ENCODE results near the gene KRTAP4-5.
"Not testable (repeated sequence)": the region's sequence is repeated elsewhere in the genome, so short reads cannot be mapped to it uniquely, and the experiment has no call there.

Gene KRTAP4-5

DNA sequence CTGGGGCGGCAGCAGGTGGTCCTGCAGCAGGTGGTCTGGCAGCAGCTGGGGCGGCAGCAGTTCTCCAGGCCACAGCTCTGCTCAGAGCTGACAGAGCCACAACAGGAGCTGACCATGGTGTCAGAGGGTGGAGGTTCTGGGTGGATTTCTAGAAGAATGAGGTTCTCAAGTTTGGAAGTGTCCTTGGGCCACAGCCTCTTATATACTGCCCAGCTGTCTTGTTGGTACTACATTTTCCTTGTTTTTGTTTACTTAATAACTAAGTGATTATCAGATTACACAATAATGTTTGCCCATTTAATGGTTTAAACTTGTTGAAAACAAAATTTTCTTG, at the start of gene KRTAP4-5:
Gene KRTAP4-5 (minus strand): TSS at position 174 of the 334 bp plus-strand sequence. CDS start 58 bp downstream, at position 116.
- DNase-seq (ENCODE audit: low read depth), result no peak

DNA sequence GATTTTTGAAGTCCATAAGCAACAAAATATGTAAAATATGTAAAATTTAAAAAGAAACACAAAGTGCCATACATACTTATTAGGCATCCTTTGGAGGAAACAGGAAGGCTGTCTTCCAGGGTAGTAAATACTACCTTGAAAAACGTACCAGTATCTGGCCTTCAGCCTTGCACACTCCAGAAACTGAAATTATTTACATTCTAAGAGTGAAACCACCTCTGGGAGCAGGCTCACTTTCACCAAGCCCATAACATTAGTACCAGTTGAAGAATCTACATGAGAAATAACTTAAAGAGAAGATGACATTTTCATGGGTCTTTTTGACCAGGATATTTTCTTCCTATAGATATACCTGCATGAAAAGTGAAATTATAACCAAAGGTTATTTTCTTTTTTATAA, 46.4 kb upstream of the KRTAP4-5 start:
- DNase-seq (ENCODE audit: low read depth), result no peak

DNA sequence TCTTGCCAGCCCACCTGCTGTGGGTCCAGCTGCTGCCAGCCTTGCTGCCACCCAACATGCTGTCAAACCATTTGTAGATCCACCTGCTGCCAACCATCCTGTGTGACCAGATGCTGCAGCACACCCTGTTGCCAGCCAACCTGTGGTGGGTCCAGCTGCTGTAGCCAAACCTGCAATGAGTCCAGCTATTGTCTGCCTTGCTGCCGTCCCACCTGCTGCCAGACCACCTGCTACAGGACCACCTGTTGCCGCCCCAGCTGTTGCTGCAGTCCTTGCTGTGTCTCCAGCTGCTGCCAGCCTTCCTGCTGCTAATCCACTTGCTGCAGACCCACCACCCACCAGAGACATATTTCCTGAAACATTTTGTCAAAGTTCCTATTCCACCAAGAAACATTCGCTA, 40.7 kb upstream of the KRTAP4-5 start:
- no peak for DNase-seq (ENCODE audit: low read depth)

DNA sequence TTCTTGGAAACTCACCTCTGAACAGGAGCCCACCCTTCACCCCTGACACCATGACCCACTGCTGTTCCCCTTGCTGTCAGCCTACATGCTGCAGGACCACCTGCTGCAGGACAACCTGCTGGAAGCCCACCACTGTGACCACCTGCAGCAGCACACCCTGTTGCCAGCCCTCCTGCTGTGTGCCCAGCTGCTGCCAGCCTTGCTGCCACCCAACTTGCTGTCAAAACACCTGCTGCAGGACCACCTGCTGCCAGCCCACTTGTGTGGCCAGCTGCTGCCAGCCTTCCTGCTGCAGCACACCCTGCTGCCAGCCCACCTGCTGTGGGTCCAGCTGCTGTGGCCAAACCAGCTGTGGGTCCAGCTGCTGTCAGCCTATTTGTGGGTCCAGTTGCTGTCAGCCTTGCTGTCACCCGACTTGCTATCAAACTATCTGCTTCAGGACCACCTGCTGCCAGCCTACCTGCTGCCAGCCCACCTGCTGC, 40.3 kb upstream of the KRTAP4-5 start, which contains the start of gene KRTAP9-1:
Gene KRTAP9-1 (plus strand): TSS at position 51 of the 482 bp plus-strand sequence. CDS start 0 bp downstream, at position 51.
- not testable (repeated sequence) for DNase-seq (ENCODE audit: low read depth)

DNA sequence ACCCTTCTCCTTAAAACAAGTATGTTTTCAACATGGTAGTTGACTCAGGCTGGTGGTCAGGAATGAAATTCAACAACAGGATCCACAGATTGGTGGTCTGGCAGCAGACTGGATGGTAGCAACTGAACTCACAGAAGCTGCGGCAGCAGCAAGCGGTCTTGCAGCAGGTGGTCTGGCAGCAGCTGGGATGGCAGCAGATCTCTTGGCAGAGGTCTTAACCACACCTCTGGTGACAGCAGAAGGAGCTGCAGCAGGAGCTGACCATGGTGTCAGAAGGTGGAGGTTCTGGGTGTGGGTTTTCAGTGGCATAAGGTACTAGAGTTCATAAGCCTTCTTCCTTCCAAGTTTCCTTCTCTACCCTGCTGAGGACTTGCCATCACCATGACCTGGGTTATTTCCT, 37.2 kb upstream of the KRTAP4-5 start:
- DNase-seq (ENCODE audit: low read depth), result no peak

DNA sequence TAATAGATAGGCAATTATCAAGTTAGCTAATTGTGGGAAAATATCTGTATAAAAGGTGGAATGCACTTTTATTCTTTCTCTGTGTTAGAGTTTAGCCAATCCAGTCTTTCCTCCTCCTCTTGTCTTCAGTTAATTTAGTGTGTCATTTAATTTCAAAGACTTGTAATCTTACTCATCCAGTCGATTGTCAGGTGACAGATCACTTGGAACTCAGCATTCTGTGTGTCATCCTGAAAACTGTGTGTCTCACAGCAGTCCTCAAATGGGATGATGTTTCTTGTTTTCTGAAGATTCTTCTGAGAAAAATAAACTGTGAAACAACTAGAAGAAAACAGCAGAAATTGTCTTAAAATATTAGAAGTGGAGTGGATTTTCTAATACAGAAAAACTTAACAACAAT, 35.4 kb upstream of the KRTAP4-5 start:
- DNase-seq (ENCODE audit: low read depth), result no peak

DNA sequence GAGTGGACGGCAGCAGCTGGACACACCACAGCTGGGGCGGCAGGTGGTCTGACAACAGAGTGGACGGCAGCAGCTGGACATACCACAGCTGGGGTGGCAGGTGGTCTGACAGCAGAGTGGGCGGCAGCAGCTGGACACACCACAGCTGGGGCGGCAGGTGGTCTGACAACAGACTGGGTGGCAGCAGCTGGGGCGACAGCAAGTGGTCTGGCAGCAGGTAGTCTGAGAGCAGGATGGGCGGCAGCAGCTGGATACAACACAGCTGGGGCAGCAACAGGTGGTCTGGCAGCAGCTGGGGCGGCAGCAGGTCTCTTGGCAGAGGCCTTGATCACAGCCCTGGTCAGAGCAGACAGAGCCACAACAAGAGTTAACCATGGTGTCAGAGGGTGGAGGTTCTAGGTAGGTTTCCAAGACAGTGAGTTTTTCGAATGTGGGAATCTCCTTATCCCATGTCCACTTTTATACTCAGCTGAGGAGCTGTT, 34.9 kb upstream of the KRTAP4-5 start, which contains the start of gene KRTAP4-1:
Gene KRTAP4-1 (minus strand): TSS at position 432 of the 482 bp plus-strand sequence. CDS start 57 bp downstream, at position 375.
- DNase-seq (ENCODE audit: low read depth), result no peak

DNA sequence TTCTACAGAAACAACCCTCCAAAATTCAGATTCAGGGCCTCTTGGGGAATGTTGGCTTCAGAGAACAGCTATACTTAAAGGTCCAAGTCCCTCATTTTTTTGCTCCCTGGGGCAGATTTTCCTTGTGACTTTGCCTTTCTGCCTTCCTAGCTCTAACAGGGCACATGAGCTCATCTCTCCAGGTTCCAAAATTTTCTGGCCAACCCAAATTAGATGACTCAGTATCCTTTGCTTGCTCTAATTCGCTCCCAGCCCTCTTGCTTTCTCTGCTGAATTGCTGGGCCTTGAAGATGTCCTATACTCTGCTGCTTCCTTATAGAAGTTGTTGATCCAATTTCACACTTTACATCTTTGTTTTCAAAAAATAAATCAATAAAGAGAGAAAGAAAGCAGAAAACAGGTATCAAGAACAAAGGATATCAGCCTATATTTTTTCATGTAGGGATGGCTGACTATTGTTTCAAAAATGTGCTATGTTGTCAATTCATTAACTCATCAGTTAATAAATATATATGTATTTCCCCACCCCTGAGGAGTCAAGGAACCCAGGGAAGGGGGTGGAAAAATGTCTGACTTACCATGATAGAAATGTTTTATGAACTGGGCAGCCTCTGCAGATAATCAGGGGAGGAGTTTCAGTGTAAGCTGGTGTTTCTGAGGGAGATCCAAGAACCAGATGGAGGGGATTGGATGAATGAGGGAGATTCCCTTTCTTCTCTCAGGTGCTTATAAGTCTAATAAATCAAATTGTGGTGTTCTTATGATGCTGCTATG, 29.4 kb upstream of the KRTAP4-5 start:
- no peak for DNase-seq (ENCODE audit: low read depth)

DNA sequence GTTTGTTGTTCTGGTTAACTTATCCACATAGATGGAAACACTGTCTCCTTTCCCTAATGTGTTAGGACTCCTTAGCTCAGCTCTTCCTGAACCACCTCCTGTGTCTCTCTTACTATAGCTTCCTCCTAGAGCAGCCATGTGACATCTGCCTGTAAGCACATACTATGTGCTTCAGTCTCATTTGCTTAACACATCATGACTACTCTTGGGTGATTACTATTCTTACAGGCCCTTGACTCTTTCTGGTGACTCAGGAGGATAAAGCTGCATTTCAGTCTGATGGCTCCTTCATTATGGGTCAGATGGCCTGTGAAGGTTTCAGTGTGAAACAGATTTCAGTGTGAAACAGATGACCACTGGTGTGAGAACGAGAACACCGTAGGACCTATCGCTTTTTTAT, 28.7 kb upstream of the KRTAP4-5 start:
- DNase-seq (ENCODE audit: low read depth), result no peak

DNA sequence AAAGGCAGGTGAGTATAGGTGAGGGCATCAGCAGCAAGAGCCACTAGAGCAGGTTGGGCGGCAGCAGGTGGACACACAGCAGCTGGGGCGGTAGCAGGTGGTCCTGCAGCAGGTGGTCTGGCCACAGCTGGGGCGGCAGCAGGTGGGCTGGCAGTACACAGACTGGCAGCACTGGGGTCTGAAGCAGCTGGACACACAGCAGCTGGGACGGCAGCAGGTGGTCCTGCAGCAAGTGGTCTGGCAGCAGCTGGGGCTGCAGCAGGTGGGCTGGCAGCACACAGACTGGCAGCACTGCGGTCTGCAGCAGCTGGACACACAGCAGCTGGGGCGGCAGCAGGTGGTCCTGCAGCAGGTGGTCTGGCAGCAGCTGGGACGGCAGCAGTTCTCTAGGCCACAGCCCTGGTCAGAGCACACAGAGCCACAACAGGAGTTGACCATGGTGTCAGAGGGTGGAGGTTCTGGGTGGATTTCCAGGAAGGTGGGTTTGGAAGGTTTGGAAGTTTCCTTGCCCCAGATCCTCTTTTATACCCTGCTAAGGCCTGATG, 28.2 kb upstream of the KRTAP4-5 start, which contains the start of gene KRTAP4-2:
Gene KRTAP4-2 (minus strand): TSS at position 495 of the 545 bp plus-strand sequence. CDS start 57 bp downstream, at position 438.
- DNase-seq (ENCODE audit: low read depth), result no peak

DNA sequence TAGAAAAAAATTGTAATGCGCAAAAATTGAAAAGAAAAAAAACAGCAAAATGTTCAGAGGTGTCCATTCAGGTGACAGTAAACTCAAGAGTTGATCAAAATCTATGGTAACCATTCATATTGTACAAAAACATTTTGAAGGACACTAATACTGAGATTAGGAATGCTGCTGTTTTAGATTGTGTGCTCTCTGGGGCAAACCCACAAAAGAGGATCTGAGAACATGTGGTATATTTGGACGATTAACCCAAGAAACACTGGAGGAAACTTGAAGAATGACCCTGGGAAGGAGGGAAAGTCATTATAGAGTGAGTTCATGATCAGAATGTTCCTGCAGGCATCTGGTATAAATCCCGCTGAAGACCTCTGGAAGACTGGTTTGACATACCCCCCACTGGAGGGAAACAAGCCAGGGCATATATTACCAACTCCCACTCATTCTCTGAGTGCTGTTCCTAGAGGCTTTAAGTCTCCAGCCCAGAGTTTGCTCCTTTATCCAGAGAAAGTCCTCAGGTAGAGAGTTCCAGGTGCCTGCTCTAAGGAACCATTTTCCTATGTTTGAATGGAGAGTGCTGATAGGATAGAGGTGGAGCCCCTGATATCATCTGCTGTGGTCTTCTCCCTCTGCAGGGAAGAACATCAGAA, 27.2 kb upstream of the KRTAP4-5 start:
- DNase-seq (ENCODE audit: low read depth), result no peak

DNA sequence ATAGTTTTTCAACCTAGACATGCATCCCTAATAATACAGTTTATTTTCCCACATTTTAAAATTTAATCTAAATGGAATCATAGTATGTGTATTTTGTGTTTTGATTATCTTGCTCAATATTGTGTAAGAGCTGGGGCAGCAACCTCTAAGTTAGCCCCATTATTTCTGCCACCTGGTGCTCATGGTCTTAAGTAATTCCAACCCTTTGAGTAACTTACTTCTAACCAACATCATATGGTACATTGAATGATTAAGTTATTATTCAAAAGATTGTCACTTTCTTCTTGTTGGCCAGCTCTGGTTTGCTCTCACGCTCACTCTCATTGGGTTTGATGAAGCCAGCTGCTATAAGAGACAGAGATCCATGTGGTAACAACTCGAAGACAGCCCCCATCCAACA, 22.3 kb upstream of the KRTAP4-5 start:
- no peak for DNase-seq (ENCODE audit: low read depth)

DNA sequence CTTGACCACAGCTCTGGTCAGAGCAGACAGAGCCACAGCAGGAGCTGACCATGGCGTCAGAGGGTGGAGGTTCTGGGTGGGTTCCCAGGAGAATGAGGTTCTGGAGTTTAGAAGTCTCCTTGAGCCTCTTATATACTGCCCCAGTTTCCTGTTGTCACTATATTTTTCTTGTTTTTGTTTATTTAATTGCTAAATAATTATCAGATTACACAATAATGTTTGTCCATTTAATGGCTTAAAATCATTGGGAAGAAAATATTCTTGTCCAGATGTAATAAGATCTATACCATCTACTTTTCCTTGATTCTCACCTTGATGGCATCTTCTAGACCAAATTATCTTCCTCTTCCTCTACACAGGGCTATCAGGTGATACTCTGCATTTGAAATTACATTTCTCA, 18.5 kb upstream of the KRTAP4-5 start, which contains the start of gene KRTAP4-3:
Gene KRTAP4-3 (minus strand): TSS at position 101 of the 400 bp plus-strand sequence. CDS start 49 bp downstream, at position 52.
- no peak for DNase-seq (ENCODE audit: low read depth)

DNA sequence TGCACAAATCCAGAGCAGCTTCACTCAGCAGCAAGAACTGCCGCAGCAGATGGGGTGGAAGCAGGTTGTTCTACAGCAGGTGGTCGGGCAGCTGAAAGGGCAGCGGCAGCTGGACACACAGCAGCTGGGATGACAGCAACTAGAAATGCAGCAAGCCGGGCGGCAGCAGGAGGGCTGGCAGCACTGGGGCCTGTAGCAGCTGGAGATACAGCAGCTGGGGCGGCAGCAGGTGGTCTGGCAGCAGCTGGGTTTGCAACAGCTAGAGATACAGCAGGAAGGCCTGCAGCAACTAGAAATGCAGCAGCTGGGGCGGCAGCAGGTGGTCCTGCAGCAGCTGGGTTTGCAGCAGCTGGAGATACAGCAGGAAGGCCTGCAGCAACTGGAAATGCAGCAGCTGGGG, 17.9 kb upstream of the KRTAP4-5 start:
- no peak for DNase-seq (ENCODE audit: low read depth)

DNA sequence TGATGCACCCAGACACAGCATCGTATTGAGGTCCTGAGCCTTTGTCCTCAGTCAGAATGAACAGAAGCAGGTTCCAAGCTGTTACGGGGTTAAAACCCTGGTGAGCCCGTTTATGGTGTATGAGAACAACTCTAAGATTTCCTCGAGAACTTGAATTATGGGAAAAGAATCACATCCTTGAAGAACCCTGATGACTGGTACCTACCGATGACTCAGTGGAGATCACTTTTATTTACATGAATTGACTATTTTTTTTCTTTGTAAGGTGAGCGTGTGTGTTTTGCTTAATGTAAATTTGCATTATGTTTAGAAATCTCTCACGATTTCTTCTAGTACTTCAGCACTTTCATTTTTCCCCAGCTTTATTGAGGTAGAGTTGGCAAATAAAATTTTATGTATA, 14.2 kb upstream of the KRTAP4-5 start:
- no peak for DNase-seq (ENCODE audit: low read depth)

DNA sequence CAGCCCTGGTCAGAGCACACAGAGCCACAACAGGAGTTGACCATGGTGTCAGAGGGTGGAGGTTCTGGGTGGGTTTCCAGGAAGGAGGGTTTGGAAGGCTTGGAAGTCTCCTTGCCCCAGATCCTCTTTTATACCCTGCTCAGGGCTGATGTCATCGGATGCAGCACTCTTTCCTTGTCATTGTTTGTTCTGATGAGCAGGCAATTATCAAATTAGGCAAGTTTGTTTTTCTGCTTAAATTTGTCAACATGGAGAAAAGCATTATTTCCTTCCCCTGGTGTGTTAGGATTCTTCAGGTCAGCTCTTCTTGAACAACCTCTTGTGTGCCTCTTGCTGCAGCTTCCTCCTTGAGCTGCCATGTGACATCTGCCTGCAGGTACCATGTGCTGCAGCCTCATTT, 11.0 kb upstream of the KRTAP4-5 start, which contains the start of gene KRTAP4-4:
Gene KRTAP4-4 (minus strand): TSS at position 101 of the 400 bp plus-strand sequence. CDS start 57 bp downstream, at position 44.
- no peak for DNase-seq (ENCODE audit: low read depth)

DNA sequence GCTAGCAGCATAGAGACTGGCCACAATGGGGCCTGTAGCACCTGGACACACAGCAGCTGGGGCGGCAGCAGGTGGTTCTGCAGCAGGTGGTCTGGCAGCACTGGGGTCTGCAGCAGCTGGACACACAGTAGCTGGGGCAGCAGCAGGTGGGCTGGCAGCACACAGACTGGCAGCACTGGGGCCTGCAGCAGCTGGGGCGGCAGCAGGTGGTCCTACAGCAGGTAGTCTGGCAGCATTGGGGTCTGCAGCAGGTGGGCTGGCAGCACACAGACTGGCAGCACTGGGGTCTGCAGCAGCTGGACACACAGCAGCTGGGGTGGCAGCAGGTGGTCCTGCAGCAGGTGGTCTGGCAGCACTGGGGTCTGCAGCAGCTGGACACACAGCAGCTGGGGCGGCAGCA, 10.6 kb upstream of the KRTAP4-5 start:
- DNase-seq (ENCODE audit: low read depth), result not testable (repeated sequence)

DNA sequence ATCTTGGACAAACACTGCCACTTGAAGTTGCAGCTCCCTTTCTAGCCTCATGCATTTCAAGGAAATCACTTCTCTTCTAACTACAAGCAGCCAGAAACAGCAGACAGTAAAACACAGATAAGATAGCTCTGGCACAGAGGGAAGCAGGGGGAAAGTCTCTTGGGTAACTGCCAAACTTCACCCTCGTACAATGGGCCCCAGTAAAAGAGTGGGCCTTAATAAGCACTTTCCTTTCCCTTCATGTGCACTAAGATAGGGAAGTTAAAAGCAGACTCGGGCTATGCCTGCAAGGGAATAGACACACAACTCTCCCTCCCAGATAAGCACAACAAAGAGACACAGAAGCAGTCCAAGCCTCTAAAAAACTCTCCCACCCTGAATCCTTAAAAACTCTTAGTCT, 4.2 kb upstream of the KRTAP4-5 start:
- DNase-seq (ENCODE audit: low read depth), result peak; percentile 30

DNA sequence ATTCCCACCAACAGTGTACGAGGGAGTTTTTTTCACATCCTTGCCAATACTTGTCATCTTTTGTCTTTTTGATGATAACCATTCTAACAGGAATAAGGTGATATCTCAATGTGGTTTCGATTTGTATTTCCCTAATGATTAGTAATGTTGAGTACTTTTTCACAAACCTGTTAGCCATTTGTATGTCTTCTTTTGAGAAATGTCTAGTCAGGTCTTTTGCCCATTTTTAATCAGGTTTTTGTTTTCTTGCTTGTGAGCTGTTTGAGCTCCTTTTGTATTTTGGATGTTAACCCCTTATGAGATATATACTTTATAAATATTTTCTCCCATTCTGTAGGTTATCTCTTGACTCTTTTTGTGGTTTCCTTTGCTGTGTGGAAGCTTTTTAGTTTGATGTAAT, 1.9 kb upstream of the KRTAP4-5 start:
- no peak for DNase-seq (ENCODE audit: low read depth)

DNA sequence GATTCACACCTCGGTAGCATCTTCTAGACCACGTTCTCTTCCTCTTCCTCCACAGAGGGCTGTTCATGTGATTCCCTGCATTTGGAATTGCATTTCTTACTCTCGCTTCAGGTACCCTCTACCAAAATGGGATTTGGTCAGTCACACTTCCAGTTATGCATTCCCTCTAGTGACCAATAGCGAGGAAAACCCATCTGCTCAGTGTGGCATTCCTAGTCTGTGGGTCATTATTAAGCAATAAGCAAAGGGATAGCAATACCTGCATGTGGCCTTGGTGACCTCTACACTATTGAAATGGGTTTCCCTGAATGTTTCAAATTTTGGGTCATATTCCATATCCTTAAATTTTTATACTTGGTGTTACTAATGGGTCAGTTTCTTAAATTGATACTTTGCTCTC, 401 bp upstream of the KRTAP4-5 start:
- no peak for DNase-seq (ENCODE audit: low read depth)

DNA sequence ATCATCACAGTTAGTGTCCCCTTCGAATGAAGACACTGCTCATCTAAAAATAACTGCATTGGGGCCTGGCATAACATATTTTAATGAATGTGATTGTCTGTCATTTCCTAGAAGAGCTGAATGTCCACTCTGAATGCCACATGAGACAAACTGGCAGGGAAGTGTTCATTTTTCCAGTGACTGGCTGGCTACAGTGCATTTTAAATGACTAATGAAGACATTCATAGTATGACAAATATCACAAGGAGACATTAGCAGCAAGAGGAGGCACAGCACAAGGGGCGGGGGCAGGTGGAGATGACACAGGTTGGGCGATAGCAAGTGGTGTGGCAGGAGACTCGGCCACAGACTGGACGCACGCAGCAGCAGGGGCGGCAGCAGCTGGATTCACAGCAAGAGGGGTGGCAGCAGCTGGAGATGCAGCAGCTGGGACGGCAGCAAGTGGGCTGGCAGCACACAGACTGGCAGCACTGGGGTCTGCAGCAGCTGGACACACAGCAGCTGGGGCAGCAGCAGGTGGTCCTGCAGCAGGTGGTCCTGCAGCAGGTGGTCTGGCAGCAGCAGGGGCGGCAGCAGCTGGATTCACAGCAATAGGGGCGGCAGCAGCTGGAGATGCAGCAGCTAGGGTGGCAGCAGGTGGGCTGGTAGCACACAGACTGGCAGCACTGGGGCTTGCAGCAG, 514 bp downstream of the KRTAP4-5 start:
- DNase-seq (ENCODE audit: low read depth), result not testable (repeated sequence)
